Inflammatory macrophage treated with lipopolysaccharide for 1 hour (primary cell): ENCODE results near the gene DYRK1A.

Source experiments
- DNase-seq, 2 donors: peaks; one replicate each; pipeline ENCODE4 v3.0.0-alpha.2; 2020 to 2022

Gene DYRK1A

DNA sequence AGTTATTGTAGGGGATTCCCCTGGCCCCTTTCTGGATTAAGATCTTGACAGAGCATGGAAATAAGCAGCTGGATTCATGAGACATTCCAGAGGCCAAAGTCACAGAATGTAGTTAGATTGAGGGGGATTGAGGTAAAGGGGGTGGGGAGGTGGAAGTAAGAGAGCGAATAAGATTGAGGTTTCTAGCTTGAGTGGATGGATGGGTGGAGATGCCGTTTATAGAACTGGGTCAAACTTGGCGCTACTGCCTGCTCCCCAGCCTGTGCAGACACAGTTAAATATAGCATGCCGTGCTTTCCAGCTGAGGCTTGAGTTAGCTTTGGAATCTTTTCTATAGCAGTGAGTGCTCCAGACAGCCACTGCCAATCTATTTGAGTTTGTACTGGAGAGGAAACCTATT is 85.7 kb downstream of the DYRK1A start:
- DNase-seq, result no peak

DNA sequence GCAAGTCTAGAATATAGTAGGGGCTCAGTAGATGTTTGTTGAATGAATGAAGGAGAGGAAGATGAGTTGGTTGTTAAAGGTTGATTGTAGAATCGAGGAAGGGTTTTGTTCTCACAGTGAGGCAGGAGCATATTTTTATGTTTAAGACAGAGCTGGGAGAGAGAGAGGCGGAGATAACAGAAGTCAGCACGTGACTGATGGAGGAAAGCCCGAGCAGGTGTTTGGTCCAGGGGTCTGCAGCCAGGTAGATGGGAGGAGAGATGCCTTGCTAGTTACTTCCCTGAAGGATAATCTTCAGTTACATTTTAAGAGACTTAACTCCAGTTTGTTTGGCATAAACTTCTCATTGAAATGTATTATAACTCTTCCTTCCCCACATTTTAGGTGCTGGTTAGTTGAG is 86.8 kb downstream of the DYRK1A start:
- DNase-seq, result no peak

DNA sequence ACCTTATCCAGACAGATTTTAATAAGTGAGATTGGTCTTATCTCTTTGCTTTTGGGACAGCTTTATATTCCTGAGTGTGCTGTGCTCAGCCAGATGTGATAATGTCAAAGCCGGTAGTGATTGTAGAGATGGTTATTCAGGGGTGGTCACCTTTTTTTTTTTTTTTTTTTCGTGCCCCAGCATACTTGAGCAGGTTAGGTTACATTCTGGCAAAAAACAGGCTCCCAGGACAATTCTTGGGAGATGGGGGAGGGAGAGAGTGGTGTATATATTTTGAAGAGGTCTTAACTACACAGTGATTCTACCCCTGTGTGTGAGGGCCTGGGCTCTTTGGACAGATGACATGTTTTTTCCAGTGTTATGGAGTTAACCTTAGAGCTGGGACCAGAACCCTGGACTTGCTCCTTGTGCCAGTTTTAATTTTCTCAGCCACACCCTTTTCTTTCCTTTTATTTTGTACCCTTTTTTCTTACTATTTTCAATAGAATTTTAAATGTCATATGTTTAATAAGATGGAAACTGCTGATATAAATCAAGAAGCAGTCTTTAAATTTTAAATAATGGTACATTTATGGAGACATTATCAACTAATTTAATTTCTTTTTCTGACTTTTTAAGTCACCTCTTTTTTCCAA is 88.4 kb downstream of the DYRK1A start:
- DNase-seq, result no peak

DNA sequence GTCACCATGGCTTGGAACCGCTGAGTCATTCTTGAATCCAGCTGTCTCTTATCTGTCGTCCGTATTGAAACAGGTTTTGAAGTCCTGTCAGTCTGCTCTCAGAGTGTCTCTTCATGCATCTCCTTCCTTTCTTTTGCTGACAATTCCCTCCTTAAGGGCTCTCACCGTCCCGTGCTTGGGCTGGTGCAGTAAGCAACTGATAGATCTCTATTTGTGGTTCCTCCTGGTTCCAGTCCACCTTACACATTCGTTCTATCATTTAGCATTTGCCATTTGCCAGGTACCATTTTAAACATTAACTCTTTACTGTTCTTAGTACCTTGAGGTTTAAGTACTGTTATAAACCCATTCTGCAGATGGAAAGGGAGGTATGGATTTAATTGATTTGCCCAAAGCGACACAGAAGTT is 88.9 kb downstream of the DYRK1A start:
- no peak for DNase-seq

DNA sequence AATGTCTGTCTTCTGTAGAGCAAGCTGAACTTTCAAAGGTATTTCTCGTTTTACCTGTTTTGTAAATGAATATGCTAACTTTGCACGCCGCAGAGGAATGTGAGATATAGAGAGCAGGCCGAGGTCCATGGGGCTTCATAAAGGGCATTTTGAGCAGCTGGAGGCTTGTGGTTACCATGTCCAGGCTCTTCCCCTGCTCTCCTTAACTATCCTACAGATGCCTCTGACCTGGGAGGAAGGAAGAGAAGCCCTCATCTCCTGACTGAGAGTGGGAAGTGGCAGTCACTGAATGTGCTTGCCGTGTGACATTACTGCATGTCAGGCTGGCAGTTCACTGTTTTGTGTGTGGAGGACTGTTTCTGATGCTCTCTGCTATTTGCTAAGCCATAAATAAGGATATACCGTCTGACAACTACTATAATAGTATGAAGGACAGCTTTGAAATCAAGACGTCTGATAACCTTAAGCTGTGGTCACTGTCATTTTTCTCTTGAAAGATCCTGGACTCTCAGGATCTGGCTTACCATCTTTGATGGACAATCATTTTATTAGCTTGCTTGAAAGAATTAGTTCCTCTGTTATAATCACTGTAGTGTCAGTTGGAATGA is 92.2 kb downstream of the DYRK1A start:
- DNase-seq, result peak in 1 of 2 donors; percentile 34

DNA sequence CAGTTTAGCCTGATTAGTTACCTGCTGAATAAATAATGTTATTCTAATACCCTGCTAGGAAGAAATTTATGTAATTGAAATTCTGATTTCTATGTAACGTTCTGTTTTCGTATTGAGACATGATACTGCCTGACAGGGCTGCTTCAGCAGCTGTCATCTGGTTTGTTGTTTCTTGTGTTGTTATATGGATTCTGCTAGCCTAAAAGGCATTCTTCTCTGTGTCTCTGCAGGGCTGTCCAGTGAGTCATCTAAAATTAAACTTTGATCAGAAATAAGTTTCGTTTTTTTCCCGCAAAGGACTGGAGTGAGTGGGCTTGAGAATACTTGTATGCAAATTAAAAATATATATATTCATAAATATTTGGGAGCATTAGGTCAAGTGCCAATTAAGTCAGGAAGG is 93.0 kb downstream of the DYRK1A start:
- DNase-seq, result no peak

DNA sequence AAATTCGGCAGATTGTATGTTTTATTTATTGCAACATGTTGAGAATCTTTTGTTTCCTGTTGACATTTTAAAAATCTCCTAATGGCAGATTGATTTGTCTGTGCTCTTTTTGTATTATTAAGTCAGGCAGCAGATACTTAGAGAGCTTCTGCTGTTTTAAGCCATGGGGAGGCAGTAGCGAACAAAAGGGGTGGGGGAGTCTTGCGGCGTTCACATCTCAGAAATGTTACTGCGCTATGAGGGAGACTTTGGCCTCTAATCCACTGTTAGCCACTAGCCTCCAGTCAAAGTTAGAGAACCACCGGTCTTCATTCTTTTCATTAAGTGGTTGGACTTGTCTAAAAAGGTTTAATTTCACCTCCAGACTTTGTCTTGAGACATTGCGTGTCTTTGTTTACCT is 93.6 kb downstream of the DYRK1A start:
- DNase-seq, result no peak

DNA sequence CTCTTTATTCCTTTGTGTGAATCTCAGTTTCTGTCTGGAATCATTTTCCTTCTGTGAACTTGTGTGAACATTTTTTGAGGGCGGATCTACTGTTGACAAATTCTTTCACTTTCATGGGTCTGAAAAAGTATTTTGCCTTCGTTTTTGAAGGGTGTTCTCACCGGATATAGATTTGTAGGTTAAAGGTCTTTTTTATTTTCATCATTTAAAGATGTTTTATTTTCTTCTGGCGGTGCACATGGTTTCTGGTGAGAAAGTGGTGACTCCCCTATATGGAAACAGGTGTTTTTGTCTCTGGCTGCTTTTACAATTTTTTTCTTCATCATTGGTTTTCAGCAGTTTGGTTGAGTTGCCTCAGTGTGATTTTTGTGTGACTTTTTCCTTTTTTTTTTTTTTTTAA is 94.9 kb downstream of the DYRK1A start:
- DNase-seq, result no peak

DNA sequence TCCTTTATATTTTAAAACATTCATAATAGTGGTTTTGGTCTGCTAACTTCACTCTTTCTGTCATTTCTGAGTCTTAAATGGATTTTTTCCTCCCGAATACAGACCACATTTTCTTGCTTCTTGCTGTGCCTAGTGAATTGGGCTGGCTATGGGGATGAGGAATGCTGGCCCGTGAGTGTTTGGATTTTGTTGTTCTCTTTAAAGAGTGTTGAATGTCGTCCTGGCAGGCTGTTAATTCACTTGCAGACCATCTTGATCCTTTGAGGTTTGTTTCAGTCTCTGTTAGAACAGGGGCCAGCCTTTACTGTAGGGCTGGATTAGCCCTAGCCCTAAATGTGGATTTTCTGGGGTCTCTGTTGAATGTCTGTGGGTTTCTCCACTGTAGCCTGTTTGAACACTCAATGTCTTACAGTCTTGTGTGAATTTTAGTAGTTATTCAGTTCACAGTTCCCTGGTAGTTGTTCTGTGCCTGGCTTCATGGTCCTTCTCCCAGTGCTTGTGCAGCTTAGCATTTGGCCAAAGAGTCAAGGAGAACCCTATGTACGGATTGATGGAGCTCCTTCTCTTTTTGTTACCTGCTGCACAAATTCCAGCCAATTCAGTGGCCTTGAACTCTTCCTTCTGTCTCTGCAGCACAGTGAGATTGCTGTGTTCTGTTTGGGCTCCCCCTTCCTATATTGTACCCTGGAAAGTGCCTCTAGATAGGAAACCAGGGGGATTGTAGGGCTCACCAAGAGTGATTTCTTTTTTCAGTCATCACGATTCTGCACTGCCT is 95.7 kb downstream of the DYRK1A start:
- no peak for DNase-seq

DNA sequence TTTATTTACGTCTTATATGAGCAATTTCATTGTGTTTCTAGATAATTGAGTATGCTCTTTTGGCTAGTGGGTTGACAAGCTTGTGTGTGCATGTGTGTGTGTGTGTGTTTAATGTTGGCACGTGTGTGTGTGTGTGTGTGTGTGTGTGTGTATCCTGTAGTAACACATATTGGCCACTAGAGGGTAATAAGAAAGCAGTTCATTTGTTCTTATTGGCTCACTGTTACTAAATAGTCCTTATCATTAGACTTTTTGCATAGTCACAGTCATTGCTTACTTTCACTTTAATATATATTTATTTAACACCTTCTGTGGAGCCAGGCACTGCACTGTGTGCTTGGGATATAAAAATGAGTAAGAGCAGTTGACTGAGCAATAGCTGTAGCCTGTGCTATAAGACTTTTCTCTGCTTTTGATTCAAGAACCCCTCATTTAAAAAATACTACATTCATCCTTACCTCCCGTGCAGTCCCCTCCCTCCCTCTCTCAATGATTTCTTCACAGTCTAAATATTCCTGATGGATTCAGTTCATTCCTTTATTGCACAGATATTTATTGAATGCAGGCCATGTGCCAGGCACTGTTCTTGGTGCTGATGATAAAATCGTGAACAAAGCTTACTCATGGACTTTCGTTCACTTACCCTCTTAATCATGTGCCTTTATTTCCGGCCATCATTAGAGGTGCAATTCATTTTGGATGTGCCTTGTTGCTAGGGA is 96.7 kb downstream of the DYRK1A start:
- peak; percentile 38 to 51 for DNase-seq

DNA sequence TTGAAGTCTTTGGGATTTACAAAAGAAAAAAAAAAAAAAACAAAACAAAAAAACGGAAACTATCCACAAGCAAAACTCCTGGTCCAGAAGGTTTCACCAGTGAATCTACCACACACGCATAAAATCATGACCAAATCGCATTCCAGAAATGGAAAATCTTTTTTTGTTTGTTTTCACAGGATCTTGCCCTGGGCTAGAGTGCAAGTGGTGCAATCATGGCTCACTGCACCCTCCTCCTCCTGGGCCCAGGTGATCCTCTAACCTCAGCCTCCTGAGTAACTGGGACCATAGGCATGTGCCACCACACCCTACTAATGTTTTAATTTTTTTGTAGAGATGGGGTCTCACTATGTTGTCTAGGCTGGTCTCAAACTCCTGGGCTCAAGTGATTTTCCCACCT is 100.5 kb downstream of the DYRK1A start:
- no peak for DNase-seq

DNA sequence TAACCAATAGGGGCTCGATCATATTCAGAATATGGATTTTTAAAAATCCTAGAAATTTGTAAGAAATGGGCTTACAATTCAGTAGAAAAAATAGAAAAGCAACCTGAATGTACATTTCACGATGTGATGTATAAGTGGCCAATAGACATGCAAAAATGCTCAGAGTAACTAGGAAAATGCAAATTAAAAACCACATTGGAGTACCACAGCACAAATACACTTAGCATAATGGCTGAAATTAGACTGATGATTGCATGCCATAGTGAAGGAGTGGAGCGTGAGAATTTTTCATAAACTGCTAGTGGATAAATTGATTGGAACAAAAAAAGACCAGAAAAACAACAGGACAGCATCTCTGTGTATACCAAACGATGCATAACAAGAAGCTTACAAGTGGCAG is 102.3 kb downstream of the DYRK1A start:
- DNase-seq, result no peak

DNA sequence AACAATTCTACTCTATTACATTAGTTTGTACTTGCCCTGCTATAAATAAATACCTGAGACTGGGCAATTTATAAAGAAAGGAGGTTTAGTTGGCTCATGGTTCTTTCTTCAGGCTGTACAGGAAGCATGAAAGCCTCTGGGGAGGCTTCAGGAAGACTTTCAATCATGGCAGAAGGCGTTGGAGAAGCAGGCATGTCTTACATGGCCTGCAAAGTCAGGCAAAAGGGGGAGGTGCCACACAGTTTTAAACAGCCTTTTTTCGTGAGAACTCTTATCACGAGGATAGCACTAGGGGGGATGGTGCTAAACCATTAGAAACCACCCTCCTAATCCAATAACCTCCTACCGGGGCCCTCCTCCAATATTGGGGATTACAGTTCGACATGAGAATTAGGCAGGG is 102.9 kb downstream of the DYRK1A start:
- no peak for DNase-seq

DNA sequence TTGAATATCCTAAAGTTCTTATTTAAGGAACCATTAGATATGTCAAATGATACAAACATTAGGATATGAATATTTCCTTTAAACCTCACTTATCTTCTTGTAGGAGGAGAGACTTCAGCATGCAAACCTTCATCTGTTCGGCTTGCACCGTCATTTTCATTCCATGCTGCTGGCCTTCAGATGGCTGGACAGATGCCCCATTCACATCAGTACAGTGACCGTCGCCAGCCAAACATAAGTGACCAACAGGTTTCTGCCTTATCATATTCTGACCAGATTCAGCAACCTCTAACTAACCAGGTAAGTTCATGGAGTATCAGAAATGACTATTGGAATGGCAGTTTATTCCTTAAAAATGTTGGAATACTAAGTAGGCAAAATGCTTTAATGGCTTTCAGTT is 106.0 kb downstream of the DYRK1A start:
- no peak for DNase-seq

DNA sequence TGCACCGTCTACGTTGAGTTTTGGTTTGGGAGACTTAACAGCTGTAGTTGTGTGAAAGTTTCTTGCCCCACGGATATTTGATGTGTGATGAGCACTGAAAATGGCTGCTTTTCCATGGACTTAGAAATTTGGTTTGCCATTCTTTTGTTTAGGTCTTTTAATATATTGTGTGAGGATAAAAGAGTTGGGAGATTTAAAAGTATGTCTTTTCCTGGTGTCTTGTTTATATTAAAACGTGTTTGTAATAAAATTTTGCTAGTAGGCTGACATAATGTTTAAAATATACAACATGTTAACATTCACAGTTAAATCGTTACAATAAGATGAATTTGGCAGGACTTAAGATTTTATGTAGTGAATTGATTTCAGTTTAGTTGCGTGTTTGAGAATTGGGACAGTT is 106.9 kb downstream of the DYRK1A start:
- no peak for DNase-seq

DNA sequence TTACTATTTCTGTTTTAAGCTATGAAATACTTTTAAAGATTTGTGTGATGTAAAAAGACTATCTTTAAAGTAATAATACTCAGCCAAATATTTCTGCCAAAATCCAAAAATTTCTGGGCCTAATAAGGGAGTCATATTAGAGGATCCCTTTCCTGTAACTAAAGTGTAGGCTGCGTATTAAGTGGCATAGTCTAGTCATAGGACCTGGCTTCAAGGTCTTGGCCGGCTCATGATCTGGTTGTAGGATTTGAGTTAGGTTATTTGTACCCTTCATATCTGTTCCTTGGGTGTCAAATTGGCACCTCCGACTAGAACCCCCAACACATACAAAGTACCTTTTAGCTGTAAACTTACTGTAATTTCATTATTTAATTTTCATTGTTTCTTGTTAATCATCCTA is 107.8 kb downstream of the DYRK1A start:
- DNase-seq, result no peak

DNA sequence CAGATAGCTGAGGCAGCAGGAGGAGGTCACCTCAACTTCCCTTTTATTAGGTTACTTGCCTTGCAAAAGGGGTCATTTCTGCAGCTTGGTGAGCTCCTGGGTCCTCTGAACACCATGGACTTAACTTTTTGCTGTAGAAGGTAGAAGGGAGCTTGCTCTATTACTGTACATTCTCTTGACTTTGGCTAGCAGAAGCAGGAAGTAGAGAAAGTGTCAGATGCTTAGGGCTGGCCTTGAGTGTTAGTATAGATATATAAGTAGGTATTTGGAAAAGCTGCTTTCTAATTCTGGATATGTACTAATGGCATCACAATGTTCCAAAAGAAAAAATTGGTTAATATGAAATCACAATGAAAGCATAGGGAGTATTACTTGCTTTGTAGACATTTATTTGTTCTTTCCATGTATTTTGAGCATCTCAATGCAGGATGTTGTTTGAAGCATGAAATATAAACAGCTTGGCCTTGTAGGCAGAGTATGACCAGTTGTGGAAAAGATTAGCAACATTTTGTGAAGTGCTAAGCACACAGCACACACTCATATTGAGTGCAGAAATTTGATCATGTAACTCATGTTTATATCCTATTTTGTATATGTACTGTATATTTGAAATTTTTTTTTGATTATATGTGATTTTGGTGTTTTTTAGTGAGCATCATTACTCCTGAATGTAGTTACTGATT is 108.8 kb downstream of the DYRK1A start:
- no peak for DNase-seq

DNA sequence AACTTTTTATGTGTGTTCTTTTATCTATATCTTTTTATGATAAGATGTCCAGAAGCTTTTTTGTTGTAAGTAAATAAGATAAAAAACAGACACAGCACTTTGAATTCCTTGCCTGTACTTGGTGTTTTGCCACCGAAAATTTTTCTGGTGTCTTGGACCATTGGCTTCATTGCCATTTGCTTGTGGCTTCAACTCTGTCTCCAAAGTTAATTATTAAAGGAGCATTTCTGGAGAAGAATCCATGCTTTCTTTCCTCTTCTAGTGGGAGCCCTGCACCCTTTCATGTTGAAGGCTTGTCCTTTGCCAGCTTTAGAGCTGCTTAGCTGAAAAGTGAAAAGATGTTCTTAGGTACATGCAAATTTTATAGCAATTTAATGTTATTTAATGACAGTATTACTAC is 112.2 kb downstream of the DYRK1A start:
- no peak for DNase-seq

DNA sequence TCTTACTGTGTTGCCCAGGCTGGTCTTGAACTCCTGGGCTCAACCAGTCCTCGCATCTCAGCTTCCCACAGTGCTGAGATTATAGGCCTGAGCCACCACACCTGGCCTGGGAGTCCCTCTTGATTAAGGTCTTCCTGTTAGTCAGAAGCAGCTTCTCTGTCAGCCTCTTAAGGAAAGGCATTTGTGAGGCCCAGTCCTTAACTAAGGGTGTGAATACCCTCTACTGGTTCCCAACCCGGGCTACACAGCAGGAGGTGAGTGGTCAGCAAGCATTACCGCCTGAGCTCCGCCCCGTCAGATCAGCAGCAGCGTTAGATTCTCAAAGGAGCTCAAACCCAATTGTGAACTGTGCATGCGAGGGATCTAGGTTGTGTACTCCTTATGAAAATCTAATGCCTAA is 117.2 kb downstream of the DYRK1A start:
- DNase-seq, result no peak

DNA sequence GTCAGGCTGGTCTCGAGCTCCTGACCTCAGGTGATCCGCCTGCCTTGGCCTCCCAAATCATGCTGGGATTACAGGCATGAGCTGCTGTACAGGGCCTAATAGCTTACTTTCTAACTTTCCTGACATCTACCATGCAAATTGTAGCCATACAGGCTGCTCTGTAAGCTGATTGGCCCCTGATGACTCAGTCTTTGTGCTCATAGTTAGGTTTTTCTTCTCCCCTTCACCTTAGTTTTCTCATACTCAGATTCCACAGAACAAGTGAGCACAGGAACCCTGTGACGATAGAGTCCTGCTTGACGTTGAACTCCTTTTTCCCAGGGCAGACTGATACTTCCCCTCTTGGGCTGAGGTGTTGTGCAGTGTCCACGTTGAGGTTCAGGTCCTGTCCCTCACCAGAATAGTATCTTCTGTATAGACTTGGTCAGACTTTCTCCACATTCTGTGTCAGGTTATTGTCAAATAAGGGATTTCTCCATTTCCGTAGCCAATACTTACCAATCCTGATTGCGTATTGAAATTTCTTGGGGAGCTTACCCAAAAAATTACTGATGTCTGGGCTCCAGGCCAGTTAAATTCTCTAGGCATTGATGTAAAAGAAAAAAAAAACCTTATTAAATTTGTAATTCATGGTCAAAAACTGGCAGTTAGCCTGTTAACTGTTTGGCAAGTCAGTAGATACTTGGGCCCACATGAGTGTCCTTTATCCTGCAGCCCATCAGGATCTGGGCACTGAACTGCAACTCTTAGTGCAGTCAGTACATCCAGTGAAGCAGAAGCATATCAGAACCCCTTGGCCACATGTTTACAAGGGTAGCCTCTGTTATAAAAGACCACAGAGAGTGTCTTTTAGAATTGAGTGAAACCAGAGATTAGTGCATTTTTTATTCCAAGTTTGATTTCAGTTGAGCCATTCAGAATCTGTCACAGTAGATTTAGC is 118.2 kb downstream of the DYRK1A start:
- no peak for DNase-seq

DNA sequence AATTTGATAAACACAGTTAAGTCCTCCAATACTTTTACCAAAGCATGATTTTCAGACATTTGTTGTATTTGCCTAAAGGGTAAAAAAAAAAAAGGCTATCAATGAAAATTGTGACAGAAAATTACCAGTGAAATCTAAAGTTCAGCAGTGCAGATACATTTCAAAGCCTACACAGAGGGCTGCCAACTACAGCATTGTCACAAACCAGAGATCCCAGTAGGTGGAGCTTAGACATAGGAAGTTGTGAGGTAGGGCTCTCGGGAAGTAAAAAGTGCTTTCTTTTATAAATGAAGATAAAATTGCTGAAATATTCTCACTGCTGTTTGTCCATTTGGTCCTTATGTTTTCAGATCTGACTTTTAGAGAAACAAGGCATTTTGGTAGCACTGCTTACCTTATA is 123.0 kb downstream of the DYRK1A start:
- DNase-seq, result no peak

DNA sequence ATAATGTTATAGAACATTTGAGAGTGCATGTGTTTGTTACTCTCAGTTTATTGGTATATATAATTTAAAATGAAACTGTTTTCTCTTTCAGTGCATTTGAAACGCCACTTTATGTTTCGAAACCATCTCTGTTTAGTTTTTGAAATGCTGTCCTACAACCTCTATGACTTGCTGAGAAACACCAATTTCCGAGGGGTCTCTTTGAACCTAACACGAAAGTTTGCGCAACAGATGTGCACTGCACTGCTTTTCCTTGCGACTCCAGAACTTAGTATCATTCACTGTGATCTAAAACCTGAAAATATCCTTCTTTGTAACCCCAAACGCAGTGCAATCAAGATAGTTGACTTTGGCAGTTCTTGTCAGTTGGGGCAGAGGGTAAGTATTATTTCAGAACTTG is 123.5 kb downstream of the DYRK1A start:
- no peak for DNase-seq
